Activated CD4-positive, alpha-beta T cell treated with anti-CD3 and anti-CD28 coated beads for 36 hours (primary cell): ENCODE results near the gene HCK. TPM values are rescaled to one million over a fixed set of nuclear protein-coding genes. Genes with fewer than 3 reads are reported as not detected.

Source experiments
- ATAC-seq: fragments of 200-7000 bp; cut with Tn5 transposase; one replicate; pipeline ENCODE4 v1.10.0; 2021; ENCODE audit warnings: mild to moderate bottlenecking, moderate library complexity
- CTCF ChIA-PET: fragments of 350-600 bp; sonication (Branson Sonifier 250); formaldehyde crosslinking; loops from one replicate; lab custom pipeline; 2021; ENCODE audit warnings: antibody characterized with exemption; lab: Charles Lee
- POLR2A ChIA-PET: fragments of 350-600 bp; sonication (Branson Sonifier 250); formaldehyde crosslinking; loops from one replicate; lab custom pipeline; 2021; ENCODE audit warnings: antibody characterized with exemption, inconsistent platforms; lab: Charles Lee
- DNase-seq: peaks from one replicate; pipeline ENCODE4 v3.0.0-alpha.2; 2020
- H3K27ac Mint-ChIP-seq: one replicate; pipeline ENCODE4 v1.8.0; 2021; ENCODE audit warnings: mixed read lengths
- H3K27me3 Mint-ChIP-seq: one replicate; pipeline ENCODE4 v1.8.0; 2021; ENCODE audit warnings: mixed read lengths
- H3K36me3 Mint-ChIP-seq: one replicate; pipeline ENCODE4 v1.8.0; 2021; ENCODE audit warnings: low read depth, mixed read lengths
- H3K4me1 Mint-ChIP-seq: one replicate; pipeline ENCODE4 v1.8.0; 2021; ENCODE audit warnings: mixed read lengths
- H3K4me3 Mint-ChIP-seq: one replicate; pipeline ENCODE4 v1.8.0; 2021; ENCODE audit warnings: mild to moderate bottlenecking, moderate library complexity, mixed read lengths
- H3K9me3 Mint-ChIP-seq: one replicate; pipeline ENCODE4 v1.8.0; 2021; ENCODE audit warnings: low read depth, mixed read lengths
- intact Hi-C, 2 experiments: fragments of 100-400 bp; cut with DNase I in 1 of 2; cut with micrococcal nuclease in 1 of 2; formaldehyde crosslinking; loops; one replicate each; pipeline versions ENCODE4 v1.14.2 to v1.15.1; 2022 to 2024; cut with DNase I, micrococcal nuclease
- total RNA-seq, 2 experiments: library from RNA; stranded (reverse); gene quantifications; one replicate each; pipeline ENCODE4 v1.2.3, GENCODE V29; 2021

HCK gene
- total RNA-seq, 2 experiments from 2014 or later: not detected

DNA sequence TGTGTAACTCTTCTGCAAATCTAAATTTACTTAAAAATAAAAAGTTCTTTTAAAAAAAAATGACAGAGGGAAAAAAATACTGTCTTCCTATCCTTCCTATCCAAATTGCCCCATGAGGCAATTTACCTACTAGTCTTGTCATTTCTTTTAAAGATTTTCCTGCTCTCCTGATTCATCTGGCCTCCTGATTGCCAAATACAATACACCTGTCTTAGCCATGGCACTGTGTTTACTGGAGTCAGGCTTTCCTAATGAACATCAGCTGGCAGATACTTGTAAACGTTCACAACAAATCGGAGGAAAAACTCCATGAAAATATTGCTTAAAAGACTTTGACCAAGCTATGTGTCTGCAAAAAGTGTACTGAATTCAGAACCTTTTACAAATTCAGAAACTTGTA is 78.9 kb downstream of the HCK start:
- Mint-ChIP-seq H3K27me3 (no peaks in the 10 kb centered on the region), H3K36me3 (peaks cover 22% of the 10 kb centered on the region), H3K4me1 (peaks cover 18% of the 10 kb centered on the region), H3K9me3 (no peaks in the 10 kb centered on the region), H3K4me3 (no peak overlapping the region), H3K27ac (no peak overlapping the region)
- ATAC-seq (no peak), DNase-seq (no peak)
- POLR2A ChIA-PET: no interaction called here
- CTCF ChIA-PET: no interaction called here
- intact Hi-C loops: no loop called here

DNA sequence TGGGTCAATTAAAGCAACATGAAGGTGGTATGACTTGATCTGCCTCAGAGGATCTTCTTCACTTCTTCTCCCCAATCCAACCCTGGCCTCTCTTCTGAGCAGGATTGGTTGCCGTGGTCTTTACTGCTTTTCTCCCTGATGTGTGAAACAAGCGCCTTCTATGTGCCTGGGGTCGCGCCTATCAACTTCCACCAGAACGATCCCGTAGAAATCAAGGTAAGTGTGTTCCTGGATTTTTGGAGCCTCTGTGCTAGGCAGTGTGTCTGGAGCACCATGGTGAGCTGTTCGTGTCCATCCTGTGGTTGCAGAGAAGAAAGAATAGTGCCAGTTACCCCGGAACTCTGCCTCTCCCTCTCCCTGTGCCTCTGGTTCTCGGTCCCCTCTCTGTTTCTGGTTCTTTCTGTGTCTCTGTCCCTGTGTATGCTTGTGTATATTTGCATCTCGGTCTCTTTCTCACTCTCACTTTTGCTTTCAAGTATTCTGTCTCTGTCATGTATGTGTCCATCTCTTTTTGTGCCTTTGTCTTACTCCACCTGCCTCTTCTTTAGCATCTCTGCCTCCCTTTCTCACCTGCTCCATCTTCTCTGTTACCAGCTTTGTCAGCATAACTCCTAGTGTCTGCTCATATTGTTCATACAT is 81.0 kb downstream of the HCK start:
- Mint-ChIP-seq H3K9me3 (no peaks in the 10 kb centered on the region), H3K4me1 (peaks cover 16% of the 10 kb centered on the region), H3K27me3 (no peaks in the 10 kb centered on the region), H3K4me3 (no peak overlapping the region), H3K27ac (no peak overlapping the region), H3K36me3 (peaks cover 19% of the 10 kb centered on the region)
- ATAC-seq: no peak
- CTCF ChIA-PET: interaction anchor here (0.6 to 0.7 kb wide), 3 partner anchors 43 to 508 kb away, joined by 3 read pairs; no protein-coding TSS in a partner anchor
- intact Hi-C loops: no loop called here
- DNase-seq: no peak
- POLR2A ChIA-PET: no interaction called here

DNA sequence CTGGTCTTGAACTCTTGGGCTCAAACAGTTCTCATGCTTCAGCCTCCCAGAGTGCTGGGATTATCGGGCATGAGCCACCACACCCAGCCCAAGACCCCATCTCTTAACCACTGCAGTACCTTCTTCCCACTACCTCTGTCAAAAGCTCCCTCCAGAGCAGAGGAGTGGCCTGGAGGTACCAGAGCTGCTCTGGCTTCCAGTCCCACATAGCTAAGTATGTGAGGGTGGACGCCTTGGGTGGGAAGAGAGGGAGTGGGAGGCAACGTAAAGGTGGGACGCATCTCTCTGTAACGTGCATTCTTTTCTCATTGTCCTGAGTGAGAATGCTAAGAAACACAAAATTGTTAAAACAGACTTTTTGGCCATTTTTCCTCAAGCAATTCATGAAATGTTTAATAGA is 82.0 kb downstream of the HCK start:
- POLR2A ChIA-PET: no interaction called here
- H3K36me3 Mint-ChIP-seq: peaks cover 23% of the 10 kb centered on the region

DNA sequence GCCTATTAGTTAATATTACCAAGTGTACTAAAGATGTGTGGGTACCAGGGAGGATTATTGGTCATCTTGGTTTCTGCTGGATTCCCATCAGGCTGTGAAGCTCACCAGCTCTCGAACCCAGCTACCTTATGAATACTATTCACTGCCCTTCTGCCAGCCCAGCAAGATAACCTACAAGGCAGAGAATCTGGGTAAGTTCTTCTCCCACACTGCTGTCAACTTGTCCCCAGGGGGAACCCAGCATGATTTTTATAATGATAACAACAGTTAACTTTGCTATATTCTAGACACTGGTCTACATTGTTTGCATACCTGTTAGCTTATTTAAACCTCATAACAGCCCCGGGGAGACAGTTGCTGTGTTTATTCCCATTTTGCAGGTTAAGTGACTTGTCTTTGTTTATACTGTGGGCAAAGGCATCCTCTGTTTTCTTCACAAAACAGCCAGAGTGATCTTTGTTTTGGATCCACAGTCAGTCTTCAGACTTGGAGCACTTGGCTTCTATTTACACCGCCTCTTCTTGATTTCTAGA is 84.0 kb downstream of the HCK start:
- H3K4me1 Mint-ChIP-seq: peaks cover 13% of the 10 kb centered on the region
- intact Hi-C loops: no loop called here
- H3K4me3 Mint-ChIP-seq: no peak overlapping the region
- POLR2A ChIA-PET: no interaction called here
- H3K27ac Mint-ChIP-seq: no peak overlapping the region
- CTCF ChIA-PET: interaction anchor here (0.7 to 1.3 kb wide), 5 partner anchors 11 to 269 kb away, joined by 3 read pairs; no protein-coding TSS in a partner anchor
- DNase-seq: no peak
- H3K36me3 Mint-ChIP-seq: peaks cover 39% of the 10 kb centered on the region
- no peak for ATAC-seq
- H3K9me3 Mint-ChIP-seq: no peaks in the 10 kb centered on the region
- H3K27me3 Mint-ChIP-seq: no peaks in the 10 kb centered on the region

More for the DNA sequence above, 82.0 kb downstream of the HCK start:
- Mint-ChIP-seq H3K4me3 (no peak overlapping the region), H3K9me3 (no peaks in the 10 kb centered on the region), H3K27me3 (no peaks in the 10 kb centered on the region), H3K27ac (no peak overlapping the region), H3K4me1 (peaks cover 16% of the 10 kb centered on the region)
- intact Hi-C loops: no loop called here
- no peak for ATAC-seq
- CTCF ChIA-PET: interaction anchor here (0.6 kb wide), 1 partner anchor 128 kb away, joined by 3 read pairs; no protein-coding TSS in a partner anchor
- DNase-seq: no peak

DNA sequence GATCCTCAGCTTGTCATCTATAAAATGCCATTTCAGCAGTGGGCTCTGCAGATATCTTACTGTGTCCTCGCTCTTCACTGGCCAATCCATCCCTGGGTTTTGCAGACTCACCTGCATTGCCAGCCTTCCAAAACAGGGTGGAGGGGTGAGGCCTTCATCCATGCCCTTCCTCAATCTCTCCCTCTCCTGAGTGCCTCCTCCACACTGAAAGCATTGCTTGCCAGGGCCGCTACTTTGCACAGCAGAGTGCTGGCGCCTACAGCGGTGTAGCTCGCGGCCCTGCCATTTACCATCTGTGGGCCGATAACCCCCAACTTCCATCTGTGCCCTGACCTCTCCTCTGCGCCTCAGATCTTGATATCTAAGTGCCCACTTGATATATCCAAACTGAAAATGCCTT is 86.9 kb downstream of the HCK start:
- Mint-ChIP-seq H3K4me3 (no peak overlapping the region), H3K36me3 (peaks cover 51% of the 10 kb centered on the region), H3K27me3 (no peaks in the 10 kb centered on the region), H3K4me1 (no peaks in the 10 kb centered on the region), H3K27ac (no peak overlapping the region), H3K9me3 (no peaks in the 10 kb centered on the region)
- CTCF ChIA-PET: interaction anchor here (0.7 to 0.8 kb wide), 2 partner anchors 9 to 60 kb away, joined by 3 to 4 read pairs; no protein-coding TSS in a partner anchor
- ATAC-seq (no peak), DNase-seq (no peak)
- intact Hi-C loops: no loop called here
- POLR2A ChIA-PET: no interaction called here

DNA sequence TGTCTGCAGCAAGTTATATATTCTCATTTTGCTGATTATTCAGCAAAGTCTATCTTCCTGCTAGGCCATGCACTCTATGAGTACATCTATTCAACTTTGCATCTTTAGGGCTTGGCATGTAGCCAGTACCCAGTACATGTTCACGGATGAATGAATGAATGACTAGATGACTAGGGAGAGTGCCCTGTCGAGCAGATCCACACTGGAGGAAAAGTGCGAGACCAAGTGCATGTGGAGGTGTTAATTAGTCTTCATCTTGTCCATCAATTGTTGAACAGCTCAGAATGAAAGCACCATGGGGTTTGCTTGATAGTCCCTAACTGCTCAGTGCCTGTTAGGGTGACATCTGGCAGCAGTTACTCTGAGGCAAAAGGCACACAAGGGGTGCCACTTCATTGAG is 87.9 kb downstream of the HCK start:
- Mint-ChIP-seq H3K4me3 (no peak overlapping the region), H3K36me3 (peaks cover 58% of the 10 kb centered on the region), H3K27me3 (no peaks in the 10 kb centered on the region), H3K9me3 (no peaks in the 10 kb centered on the region), H3K27ac (no peak overlapping the region), H3K4me1 (no peaks in the 10 kb centered on the region)
- intact Hi-C loops: no loop called here
- POLR2A ChIA-PET: interaction anchor here (0.6 kb wide), 1 partner anchor 14 kb away, joined by 4 read pairs; no protein-coding TSS in a partner anchor
- no peak for DNase-seq
- CTCF ChIA-PET: no interaction called here
- ATAC-seq: no peak

DNA sequence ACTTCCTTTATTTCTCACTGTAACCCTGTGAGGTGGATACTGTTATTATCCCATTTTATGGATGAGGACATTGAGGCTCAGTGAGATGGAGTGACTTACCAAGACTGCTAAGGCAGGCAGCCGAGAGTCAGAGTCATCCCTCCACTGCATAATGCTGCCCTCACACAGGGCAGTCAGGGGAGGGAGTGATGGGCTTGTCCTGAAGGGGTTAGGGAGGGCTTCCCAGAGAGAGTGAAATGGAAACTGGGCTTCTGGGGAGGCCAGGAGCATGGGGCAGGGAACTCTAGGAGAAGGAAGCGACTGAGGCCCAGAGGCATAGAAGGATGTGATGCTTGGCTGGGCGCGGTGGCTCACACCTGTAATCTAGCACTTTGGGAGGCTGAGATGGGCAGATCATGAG is 88.6 kb downstream of the HCK start:
- H3K36me3 Mint-ChIP-seq: peaks cover 65% of the 10 kb centered on the region
- no peak for ATAC-seq

DNA sequence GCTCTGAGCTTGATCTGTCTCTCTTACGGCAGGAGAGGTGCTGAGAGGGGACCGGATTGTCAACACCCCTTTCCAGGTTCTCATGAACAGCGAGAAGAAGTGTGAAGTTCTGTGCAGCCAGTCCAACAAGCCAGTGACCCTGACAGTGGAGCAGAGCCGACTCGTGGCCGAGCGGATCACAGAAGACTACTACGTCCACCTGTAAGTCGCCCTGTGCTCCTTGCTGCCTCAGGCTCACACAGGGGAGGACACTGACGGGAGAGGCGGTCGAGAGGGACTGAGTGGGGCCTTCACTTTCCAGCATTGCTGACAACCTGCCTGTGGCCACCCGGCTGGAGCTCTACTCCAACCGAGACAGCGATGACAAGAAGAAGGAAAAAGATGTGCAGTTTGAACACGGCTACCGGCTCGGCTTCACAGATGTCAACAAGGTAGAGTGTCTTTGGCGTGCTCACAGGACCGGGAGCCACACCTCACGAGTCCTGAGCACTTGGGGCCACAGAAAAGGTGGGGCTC is 89.5 kb downstream of the HCK start:
- DNase-seq (no peak), ATAC-seq (no peak)
- intact Hi-C loops: no loop called here
- Mint-ChIP-seq H3K27me3 (no peaks in the 10 kb centered on the region), H3K4me1 (no peaks in the 10 kb centered on the region), H3K9me3 (no peaks in the 10 kb centered on the region), H3K27ac (no peak overlapping the region), H3K36me3 (peaks cover 69% of the 10 kb centered on the region), H3K4me3 (no peak overlapping the region)
- POLR2A ChIA-PET: no interaction called here
- CTCF ChIA-PET: interaction anchor here (0.6 kb wide), 1 partner anchor 385 kb away, joined by 3 read pairs; no protein-coding TSS in a partner anchor

More for the DNA sequence above, 88.6 kb downstream of the HCK start:
- POLR2A ChIA-PET: no interaction called here
- H3K9me3 Mint-ChIP-seq: no peaks in the 10 kb centered on the region
- H3K27me3 Mint-ChIP-seq: no peaks in the 10 kb centered on the region
- CTCF ChIA-PET: no interaction called here
- intact Hi-C loops: no loop called here
- no peaks in the 10 kb centered on the region for H3K4me1 Mint-ChIP-seq
- no peak for DNase-seq
- H3K27ac Mint-ChIP-seq: no peak overlapping the region
- H3K4me3 Mint-ChIP-seq: no peak overlapping the region

DNA sequence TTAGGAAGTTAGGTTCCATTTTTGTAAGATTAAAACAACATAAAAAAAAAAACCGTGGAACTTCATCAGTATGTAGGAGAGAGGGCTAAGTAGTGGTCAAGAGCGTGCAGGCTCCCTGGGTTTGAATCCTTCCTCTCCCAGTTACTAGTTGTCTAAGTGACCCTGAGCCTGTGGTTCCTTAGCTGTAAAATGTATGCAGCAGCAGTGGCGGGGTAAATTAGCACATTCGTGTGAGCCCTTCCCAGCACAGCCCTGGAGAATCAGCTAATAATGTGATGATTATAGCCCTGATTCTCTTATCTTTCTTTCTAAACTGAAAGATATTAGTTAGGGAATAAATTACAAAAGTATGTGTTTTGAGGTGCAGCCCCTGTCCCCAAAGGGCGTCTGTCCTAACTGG is 90.0 kb downstream of the HCK start:
- no peaks in the 10 kb centered on the region for H3K9me3 Mint-ChIP-seq
- intact Hi-C loops: no loop called here
- peaks cover 69% of the 10 kb centered on the region for H3K36me3 Mint-ChIP-seq
- ChIA-PET CTCF (interaction anchor here (0.6 kb wide), 1 partner anchor 384 kb away, joined by 3 read pairs; no protein-coding TSS in a partner anchor), POLR2A (no interaction called here)
- no peak overlapping the region for H3K4me3 Mint-ChIP-seq
- DNase-seq (no peak), ATAC-seq (no peak)
- no peaks in the 10 kb centered on the region for H3K4me1 Mint-ChIP-seq
- no peak overlapping the region for H3K27ac Mint-ChIP-seq
- no peaks in the 10 kb centered on the region for H3K27me3 Mint-ChIP-seq

DNA sequence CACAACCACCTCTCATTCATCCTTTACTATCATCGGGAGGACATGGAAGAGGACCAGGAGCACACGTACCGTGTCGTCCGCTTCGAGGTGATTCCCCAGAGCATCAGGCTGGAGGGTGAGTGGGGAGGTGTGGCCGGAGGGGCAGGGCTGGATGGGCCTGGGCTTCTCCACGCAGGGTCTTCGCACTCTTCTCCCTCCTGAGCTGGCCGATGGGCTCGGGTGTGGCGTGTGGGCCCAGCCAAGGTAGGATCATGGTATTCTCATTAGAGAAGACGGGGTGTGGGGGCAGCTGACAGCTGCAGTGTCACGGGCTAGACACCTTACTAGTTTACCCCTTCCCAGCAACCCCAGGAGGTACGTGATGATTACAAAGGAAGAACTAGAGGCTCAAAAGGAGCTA is 90.9 kb downstream of the HCK start:
- Mint-ChIP-seq H3K9me3 (no peaks in the 10 kb centered on the region), H3K27me3 (no peaks in the 10 kb centered on the region), H3K36me3 (peaks cover 66% of the 10 kb centered on the region), H3K4me1 (no peaks in the 10 kb centered on the region), H3K4me3 (no peak overlapping the region), H3K27ac (no peak overlapping the region)
- POLR2A ChIA-PET: no interaction called here
- no peak for ATAC-seq
- CTCF ChIA-PET: interaction anchor here (0.8 kb wide), 1 partner anchor 176 kb away, joined by 5 read pairs; no protein-coding TSS in a partner anchor
- no peak for DNase-seq
- intact Hi-C loops: no loop called here

DNA sequence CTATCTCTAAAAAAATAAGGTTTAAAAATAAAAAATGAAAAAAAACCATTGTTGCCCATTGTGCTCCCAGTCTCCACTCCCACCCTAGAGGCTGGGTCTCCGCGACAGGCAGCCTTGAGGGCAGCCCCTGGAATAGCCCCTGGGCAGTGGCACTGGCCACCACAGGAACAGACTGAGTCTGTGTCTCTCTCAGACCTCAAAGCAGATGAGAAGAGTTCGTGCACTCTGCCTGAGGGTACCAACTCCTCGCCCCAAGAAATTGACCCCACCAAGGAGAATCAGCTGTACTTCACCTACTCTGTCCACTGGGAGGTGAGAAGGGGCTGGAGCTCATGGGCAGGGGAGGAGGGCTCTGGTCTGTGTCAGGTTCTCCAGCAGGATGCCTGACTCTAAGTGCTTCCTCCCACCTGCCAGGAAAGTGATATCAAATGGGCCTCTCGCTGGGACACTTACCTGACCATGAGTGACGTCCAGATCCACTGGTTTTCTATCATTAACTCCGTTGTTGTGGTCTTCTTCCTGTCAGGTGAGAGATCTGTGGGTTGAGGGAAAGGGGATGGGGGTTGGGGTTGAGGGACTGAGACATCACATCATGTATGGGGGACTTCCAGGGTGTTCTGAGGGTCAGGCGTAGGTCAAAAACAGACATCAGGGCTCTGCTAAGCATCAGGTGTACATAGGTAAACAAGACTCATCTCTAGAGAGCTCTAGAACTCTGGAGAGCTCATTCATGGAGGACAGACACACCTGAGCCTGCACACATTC is 93.0 kb downstream of the HCK start:
- Mint-ChIP-seq H3K27ac (peak overlapping the region; percentile 17), H3K27me3 (no peaks in the 10 kb centered on the region), H3K9me3 (no peaks in the 10 kb centered on the region), H3K4me3 (no peak overlapping the region), H3K4me1 (no peaks in the 10 kb centered on the region), H3K36me3 (peaks cover 59% of the 10 kb centered on the region)
- ATAC-seq (no peak), DNase-seq (no peak)
- CTCF ChIA-PET: no interaction called here
- intact Hi-C loops: no loop called here
- POLR2A ChIA-PET: no interaction called here
